Bronchial epithelial cell (primary cell): ENCODE data around the gene CEP192. TPM values are rescaled to one million over a fixed set of nuclear protein-coding genes. Genes with fewer than 3 reads are reported as not detected.
A peak's percentile ranks its signal among the peaks of the same experiment; 100 is the strongest.

Experiments
- DNase-seq: peaks from one replicate; pipeline ENCODE4 v3.0.0-alpha.2; 2010; ENCODE audit warnings: low read depth
- FAIRE-seq: peaks from 2 replicates; lab custom pipeline; 2011; peaks lifted over from hg19 to GRCh38; lab: Jason Lieb, UNC
- H3K27me3 ChIP-seq: 2 replicates; pipeline ENCODE4 v1.5.1; 2011; ENCODE audit warnings: low read length; ENCODE audit not compliant: control insufficient read depth, insufficient read depth
- H3K36me3 ChIP-seq: 2 replicates; pipeline ENCODE4 v1.5.1; 2011; ENCODE audit warnings: low read length; ENCODE audit not compliant: control insufficient read depth, insufficient read depth
- H3K4me3 ChIP-seq: 2 replicates; pipeline ENCODE4 v1.5.1; 2011; ENCODE audit warnings: mild to moderate bottlenecking, low read depth, low read length, control low read depth
- total RNA-seq: library from RNA; depleted of rRNA; stranded (reverse); fragments of >200 nt; gene quantifications from 2 replicates; pipeline ENCODE4 v1.2.1, GENCODE V29; 2014
- TF ChIP-seq, protein P1 (sequence below): IDR thresholded peaks from 2 replicates; pipeline ENCODE4 v1.5.1; 2011; ENCODE audit warnings: mild to moderate bottlenecking, moderate library complexity, low read length, control low read depth, inconsistent platforms; ENCODE audit not compliant: insufficient read depth, severe bottlenecking

The CEP192 gene
- total RNA-seq, 1 donor from 2014 or later = 25.8 TPM

DNA sequence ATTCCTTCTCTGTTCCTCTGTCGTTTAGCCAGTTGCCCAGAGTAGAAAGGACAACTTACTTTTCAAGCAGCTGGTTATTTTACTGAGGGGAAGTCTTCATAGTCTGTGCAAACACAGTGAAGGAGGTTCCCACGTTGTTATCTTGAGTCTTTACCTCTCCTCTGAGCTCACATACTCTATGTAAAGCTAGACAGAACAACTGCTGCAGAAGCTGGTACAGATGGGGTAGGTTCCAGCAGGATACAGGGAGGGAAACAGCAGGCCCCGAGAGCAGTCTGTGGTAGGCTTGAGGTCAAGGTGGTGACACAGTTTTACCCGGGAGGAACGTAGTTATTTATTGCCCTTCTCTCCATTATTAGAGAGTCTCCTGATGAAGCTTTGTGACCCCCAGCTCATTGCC lies 134.0 kb downstream of the CEP192 start:
- DNase-seq = no peak
- no peaks in the 10 kb centered on the region for H3K36me3 ChIP-seq
- no peaks in the 10 kb centered on the region for H3K27me3 ChIP-seq
- TF ChIP-seq, protein P1, sequence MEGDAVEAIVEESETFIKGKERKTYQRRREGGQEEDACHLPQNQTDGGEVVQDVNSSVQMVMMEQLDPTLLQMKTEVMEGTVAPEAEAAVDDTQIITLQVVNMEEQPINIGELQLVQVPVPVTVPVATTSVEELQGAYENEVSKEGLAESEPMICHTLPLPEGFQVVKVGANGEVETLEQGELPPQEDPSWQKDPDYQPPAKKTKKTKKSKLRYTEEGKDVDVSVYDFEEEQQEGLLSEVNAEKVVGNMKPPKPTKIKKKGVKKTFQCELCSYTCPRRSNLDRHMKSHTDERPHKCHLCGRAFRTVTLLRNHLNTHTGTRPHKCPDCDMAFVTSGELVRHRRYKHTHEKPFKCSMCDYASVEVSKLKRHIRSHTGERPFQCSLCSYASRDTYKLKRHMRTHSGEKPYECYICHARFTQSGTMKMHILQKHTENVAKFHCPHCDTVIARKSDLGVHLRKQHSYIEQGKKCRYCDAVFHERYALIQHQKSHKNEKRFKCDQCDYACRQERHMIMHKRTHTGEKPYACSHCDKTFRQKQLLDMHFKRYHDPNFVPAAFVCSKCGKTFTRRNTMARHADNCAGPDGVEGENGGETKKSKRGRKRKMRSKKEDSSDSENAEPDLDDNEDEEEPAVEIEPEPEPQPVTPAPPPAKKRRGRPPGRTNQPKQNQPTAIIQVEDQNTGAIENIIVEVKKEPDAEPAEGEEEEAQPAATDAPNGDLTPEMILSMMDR = no peak
- no peak for FAIRE-seq
- H3K4me3 ChIP-seq = no peak overlapping the region

DNA sequence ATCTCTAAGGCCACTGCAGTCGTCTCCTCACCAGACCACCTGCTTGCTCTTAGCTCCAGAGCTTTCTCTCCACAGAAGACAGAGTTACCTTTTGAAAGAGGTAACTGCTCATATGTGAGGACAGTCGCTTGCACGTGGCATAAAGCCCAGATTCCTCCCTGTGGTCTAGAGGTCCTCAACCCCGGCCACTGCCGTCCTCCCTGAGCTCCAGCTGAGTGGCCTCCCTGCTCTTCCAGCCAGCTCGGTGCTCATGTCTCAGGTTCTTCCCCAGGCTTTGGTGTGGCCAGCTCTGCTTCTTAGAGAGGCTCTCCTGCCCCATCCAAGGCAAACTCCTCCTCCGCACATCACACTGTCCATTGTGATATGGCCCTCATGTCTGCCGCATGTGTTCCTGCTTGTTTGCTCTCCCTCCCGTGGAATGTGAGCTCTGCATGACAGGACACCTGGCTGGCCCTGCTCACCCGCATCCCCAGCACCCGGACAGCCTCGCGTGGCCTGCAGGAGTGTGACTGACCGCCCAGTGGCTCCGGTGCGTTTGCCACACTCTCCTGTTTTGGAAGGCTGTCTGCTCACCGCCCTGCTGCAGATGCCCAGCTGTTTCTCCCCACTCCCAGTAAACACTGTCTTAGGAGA lies 135.9 kb downstream of the CEP192 start:
- Histone ChIP-seq H3K4me3 (no peak overlapping the region), H3K27me3 (no peaks in the 10 kb centered on the region), H3K36me3 (no peaks in the 10 kb centered on the region)
- DNase-seq (no peak), FAIRE-seq (peak; percentile 7)
- TF ChIP-seq, protein P1 = no peak

DNA sequence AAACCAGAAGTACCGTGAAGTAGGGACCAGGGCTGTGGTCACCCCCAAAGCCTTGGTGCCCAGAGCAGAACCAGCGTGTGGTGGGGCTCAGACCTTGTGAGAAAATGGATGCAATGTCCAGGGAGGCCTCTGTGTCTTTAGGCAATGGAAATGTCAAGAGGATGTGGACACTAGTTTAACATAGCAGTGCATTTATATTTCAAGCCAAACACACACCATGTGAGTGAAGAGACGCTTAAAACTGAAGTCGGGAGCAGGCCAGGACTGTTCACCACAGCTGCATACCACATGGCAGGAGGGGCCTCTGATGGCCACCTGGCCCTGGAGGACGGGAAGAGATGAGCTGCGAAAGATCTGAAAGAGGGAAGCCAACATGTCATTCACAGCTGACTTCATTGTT lies 140.1 kb downstream of the CEP192 start:
- TF ChIP-seq, protein P1 = no peak
- FAIRE-seq (no peak), DNase-seq (no peak)
- Histone ChIP-seq H3K36me3 (no peaks in the 10 kb centered on the region), H3K27me3 (no peaks in the 10 kb centered on the region), H3K4me3 (no peak overlapping the region)

DNA sequence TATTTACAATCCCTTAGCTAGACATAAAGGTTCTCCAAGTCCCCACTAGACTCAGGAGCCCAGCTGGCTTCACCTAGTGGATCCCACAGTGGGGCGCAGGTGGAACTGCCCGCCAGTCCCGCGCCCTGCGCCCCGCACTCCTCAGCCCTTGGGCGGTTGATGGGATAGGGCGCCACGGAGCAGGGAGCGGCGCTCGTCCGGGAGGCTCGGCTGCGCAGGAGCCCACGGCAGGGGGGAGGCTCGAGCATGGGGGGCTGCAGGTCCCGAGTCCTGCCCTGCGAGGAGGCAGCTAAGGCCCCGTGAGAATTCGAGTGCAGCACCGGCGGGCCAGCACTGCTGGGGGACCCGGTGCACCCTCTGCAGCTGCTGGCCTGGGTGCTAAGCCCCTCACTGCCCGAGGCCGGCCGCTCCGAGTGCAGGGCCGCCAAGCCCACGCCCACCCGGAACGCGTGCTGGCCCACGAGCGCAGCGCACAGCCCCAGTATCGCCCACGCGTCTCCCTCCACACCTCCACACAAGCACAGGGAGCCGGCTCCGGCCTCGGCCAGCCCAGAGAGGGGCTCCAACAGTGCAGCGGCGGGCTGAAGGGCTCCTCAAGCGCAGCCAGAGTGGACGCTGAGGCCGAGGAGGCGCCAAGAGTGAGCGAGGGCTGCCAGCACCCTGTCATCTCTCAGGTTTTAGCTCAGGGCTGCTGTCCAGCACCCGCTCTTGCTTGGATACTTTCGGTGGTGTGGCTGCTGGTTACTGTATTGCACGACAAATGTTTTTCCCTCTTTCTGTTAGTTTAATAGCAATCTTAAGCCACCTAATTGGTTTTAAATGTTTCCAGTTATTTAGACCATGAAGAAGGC lies 143.6 kb downstream of the CEP192 start:
- peaks cover 2% of the 10 kb centered on the region for H3K27me3 ChIP-seq
- FAIRE-seq = no peak
- TF ChIP-seq, protein P1 = no peak
- H3K4me3 ChIP-seq = no peak overlapping the region
- DNase-seq = no peak
- H3K36me3 ChIP-seq = no peaks in the 10 kb centered on the region

DNA sequence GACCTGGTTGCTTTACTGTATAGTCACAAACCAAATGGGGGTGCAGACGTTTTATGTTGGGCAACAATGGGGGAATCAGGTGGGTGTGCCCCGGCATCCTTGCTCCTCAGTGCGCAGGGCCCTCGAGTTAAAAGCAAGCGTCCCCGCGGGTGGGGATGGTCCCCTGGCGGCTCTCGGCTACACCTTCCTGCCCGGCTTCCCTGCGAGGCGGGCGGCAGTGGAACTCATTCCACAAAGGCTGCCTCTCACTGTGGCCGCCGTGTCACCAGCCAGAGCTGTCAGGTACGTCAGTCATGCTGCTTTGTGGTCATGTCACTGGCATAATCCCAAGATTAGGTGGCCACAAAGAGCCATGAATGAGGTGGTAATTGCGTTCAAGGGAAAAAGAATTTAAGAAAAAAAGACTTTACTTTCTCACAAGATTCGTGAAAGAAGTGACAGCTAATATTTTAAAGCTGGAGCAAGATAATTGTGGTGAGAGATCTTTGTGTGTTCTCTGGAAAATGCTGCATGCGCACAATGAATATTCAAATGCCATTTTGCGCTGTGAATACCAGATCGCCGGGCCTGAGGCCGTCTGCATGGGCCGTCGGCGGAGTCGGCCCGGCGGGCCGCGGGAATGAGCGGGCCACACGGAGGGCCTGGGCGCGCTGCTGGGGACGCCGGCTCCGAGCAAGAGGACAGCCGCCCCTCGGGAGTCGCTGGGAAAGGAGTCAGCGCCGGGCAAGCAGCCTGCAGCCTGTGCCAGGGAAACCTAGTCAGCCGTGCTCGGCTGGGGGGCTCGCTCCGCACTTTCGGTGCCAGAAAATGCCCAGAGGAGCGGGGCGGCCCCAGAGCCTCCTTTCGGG lies 145.1 kb downstream of the CEP192 start:
- peak overlapping the region; percentile 47 for H3K4me3 ChIP-seq
- H3K36me3 ChIP-seq = no peaks in the 10 kb centered on the region
- H3K27me3 ChIP-seq = peaks cover 2% of the 10 kb centered on the region
- TF ChIP-seq, protein P1 = no peak
- DNase-seq = peak; percentile 8
- FAIRE-seq = no peak
